Osteoblast (primary cell): ENCODE data around the gene CLCA2. TPM values are rescaled to one million over a fixed set of nuclear protein-coding genes. Genes with fewer than 3 reads are reported as not detected.

ENCODE experiments used
- DNase-seq: peaks from one replicate; pipeline ENCODE4 v3.0.0; 2011; ENCODE audit warnings: low spot score, mixed read lengths; ENCODE audit not compliant: insufficient read length; ENCODE audit errors: missing footprints
- H2AFZ ChIP-seq: 2 replicates; pipeline ENCODE4 v1.6.0; 2011; ENCODE audit warnings: mild to moderate bottlenecking, low read length
- H3K27ac ChIP-seq: 2 replicates; pipeline ENCODE4 v1.5.1; 2011; ENCODE audit warnings: mild to moderate bottlenecking, low read depth, low read length, moderate library complexity
- H3K27me3 ChIP-seq: 2 replicates; pipeline ENCODE4 v1.6.0; 2012; ENCODE audit warnings: mild to moderate bottlenecking, control low read depth, inconsistent platforms, low read length, moderate library complexity; ENCODE audit not compliant: insufficient read depth
- H3K36me3 ChIP-seq: 2 replicates; pipeline ENCODE4 v1.5.1; 2011; ENCODE audit warnings: mild to moderate bottlenecking, low read length, control low read depth, moderate library complexity; ENCODE audit not compliant: insufficient read depth
- H3K4me1 ChIP-seq: 2 replicates; pipeline ENCODE4 v1.5.1; 2011; ENCODE audit warnings: mild to moderate bottlenecking, low read length, control low read depth, moderate library complexity; ENCODE audit not compliant: insufficient read depth
- H3K4me2 ChIP-seq: 2 replicates; pipeline ENCODE4 v1.6.0; 2011; ENCODE audit warnings: mild to moderate bottlenecking, low read length; ENCODE audit not compliant: insufficient read depth
- H3K4me3 ChIP-seq: fragments of 200-600 bp; sonication (generic); 3 replicates; pipeline ENCODE4 v1.5.1; 2012; ENCODE audit warnings: mild to moderate bottlenecking, low read length, inconsistent platforms; ENCODE audit not compliant: insufficient read depth
- H3K79me2 ChIP-seq: 2 replicates; pipeline ENCODE4 v1.6.0; 2012; ENCODE audit warnings: mild to moderate bottlenecking, low read length, control low read depth, inconsistent platforms; ENCODE audit not compliant: insufficient read depth
- H3K9me3 ChIP-seq: 2 replicates; pipeline ENCODE4 v1.5.1; 2011; ENCODE audit warnings: low read depth, low read length, control low read depth
- H4K20me1 ChIP-seq: 2 replicates; pipeline ENCODE4 v1.6.0; 2012; ENCODE audit warnings: mild to moderate bottlenecking, low read length, control low read depth; ENCODE audit not compliant: insufficient read depth
- total RNA-seq: library from RNA; depleted of rRNA; stranded (reverse); fragments of >200 nt; gene quantifications from 2 replicates; pipeline ENCODE4 v1.2.3, GENCODE V29; 2012
- TF ChIP-seq, protein P1 (sequence below): IDR thresholded peaks from 2 replicates; pipeline ENCODE4 v1.5.1; 2011; ENCODE audit warnings: mild to moderate bottlenecking, low read depth, low read length, moderate library complexity; ENCODE audit errors: extremely low read depth

Gene CLCA2
- total RNA-seq, 1 donor: 2.2 TPM

DNA sequence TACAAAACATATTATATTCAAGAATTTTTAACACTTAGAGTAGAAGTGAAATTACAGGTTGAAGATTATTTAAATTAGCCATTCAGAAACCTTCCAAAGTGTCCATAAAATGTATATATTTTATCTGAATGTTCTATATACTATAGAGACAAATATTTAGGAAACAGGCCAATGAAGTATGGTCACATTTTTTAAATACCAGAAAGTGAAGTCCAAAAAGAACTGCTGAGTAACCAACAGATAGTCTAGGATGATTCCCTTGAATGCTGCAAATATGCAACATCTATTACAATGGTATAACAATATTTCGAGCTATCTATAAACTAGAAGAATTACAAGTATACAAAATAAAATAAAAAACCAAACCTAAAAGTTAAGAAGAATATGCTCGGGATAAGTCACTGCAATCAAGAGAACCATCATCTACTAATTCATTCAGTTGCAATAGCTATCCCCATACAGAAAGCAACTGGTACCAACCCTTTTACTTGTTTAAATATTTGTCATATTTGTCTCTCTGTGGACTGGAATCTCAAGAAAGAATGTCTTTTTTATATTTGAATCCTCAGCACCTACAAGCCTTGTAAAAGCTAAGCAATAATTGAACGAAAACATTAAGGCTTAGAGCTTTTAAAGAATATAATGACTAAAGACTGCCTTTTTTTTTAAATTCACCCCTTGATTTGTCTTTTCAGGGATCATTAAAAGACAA lies 35.9 kb upstream of the CLCA2 start:
- no peak overlapping the region for H2AFZ ChIP-seq
- DNase-seq: no peak

DNA sequence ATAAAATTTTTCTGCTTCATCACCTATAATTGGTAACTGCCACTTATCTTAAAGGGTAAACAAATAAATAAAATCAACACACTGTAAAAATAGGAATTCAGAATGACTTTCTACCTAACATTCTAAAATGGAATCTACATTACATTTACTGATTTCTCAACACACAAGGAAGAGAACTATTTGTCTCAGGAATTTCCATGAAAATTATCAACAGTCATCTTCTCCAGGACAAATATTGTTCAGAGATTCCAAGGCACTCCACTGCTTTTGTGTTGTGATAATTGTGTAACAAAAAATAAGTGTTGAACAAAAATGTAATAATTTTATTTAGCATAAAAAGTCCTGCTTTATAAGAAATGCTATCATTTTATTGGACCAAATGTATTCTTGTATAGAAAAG lies 35.2 kb upstream of the CLCA2 start:
- Histone ChIP-seq H3K27ac (no peak overlapping the region), H3K27me3 (no peaks in the 10 kb centered on the region), H4K20me1 (no peaks in the 10 kb centered on the region), H3K9me3 (no peaks in the 10 kb centered on the region), H3K4me1 (peaks cover 19% of the 10 kb centered on the region), H3K36me3 (no peaks in the 10 kb centered on the region), H3K4me3 (no peak overlapping the region), H3K4me2 (no peak overlapping the region), H2AFZ (no peak overlapping the region), H3K79me2 (peaks cover 62% of the 10 kb centered on the region)
- TF ChIP-seq, protein P1, sequence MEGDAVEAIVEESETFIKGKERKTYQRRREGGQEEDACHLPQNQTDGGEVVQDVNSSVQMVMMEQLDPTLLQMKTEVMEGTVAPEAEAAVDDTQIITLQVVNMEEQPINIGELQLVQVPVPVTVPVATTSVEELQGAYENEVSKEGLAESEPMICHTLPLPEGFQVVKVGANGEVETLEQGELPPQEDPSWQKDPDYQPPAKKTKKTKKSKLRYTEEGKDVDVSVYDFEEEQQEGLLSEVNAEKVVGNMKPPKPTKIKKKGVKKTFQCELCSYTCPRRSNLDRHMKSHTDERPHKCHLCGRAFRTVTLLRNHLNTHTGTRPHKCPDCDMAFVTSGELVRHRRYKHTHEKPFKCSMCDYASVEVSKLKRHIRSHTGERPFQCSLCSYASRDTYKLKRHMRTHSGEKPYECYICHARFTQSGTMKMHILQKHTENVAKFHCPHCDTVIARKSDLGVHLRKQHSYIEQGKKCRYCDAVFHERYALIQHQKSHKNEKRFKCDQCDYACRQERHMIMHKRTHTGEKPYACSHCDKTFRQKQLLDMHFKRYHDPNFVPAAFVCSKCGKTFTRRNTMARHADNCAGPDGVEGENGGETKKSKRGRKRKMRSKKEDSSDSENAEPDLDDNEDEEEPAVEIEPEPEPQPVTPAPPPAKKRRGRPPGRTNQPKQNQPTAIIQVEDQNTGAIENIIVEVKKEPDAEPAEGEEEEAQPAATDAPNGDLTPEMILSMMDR: no peak
- no peak for DNase-seq

More for the DNA sequence above, 35.9 kb upstream of the CLCA2 start:
- Histone ChIP-seq H3K36me3 (no peaks in the 10 kb centered on the region), H3K4me2 (peak overlapping the region; percentile 14), H3K4me3 (no peak overlapping the region), H3K9me3 (no peaks in the 10 kb centered on the region), H3K27me3 (no peaks in the 10 kb centered on the region), H3K4me1 (peaks cover 15% of the 10 kb centered on the region), H3K79me2 (peaks cover 55% of the 10 kb centered on the region), H3K27ac (no peak overlapping the region), H4K20me1 (no peaks in the 10 kb centered on the region)
- TF ChIP-seq, protein P1: no peak

DNA sequence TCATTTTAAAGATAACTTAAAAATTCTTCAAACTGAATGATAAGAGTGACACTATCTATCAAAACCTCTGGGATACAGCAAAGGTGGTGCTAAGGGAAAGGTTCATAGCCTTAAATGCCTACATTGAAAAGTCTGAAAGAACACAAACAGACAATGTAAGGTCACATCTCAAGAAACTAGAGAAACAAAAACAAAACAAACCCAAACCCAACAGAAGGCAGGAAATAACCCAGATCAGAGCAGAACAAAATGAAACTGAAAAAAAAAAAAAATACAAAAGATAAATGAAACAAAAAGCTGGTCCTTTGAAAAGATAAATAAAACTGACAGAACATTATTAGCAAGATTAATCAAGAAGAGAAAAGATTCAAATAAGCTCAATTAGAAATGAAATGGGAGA lies 34.7 kb upstream of the CLCA2 start:
- Histone ChIP-seq H3K79me2 (peaks cover 66% of the 10 kb centered on the region), H3K9me3 (no peaks in the 10 kb centered on the region), H3K4me2 (peak overlapping the region; percentile 26), H3K36me3 (no peaks in the 10 kb centered on the region), H3K27me3 (no peaks in the 10 kb centered on the region), H3K4me1 (peaks cover 24% of the 10 kb centered on the region), H2AFZ (no peak overlapping the region), H3K4me3 (no peak overlapping the region), H4K20me1 (no peaks in the 10 kb centered on the region), H3K27ac (no peak overlapping the region)
- TF ChIP-seq, protein P1: no peak
- no peak for DNase-seq

DNA sequence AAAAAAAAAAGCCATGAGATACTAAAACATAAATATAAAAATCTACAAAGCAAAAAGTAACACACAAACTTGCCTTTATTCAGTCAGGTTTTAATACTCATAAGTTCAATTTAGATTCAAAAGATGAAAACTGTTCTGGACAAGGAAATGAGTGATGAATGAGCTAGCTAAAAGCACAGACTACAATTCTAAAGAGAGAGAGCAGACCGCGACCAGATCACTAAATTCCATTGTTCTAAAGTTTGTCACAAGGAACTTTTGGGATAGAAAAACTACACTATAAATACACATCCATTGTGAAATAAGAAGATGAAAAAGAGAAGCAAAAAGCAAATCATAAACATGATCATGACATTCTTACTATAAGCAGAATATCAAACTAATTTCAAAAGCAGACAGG lies 29.6 kb upstream of the CLCA2 start:
- H3K27ac ChIP-seq: peak overlapping the region; percentile 15
- peaks cover 2% of the 10 kb centered on the region for H3K27me3 ChIP-seq
- H3K4me2 ChIP-seq: peak overlapping the region; percentile 60
- H2AFZ ChIP-seq: no peak overlapping the region
- H3K79me2 ChIP-seq: peaks cover 58% of the 10 kb centered on the region
- no peaks in the 10 kb centered on the region for H3K9me3 ChIP-seq
- H3K4me1 ChIP-seq: peaks cover 27% of the 10 kb centered on the region
- no peaks in the 10 kb centered on the region for H4K20me1 ChIP-seq
- H3K4me3 ChIP-seq: peak overlapping the region; percentile 16
- no peak for DNase-seq
- no peaks in the 10 kb centered on the region for H3K36me3 ChIP-seq
- TF ChIP-seq, protein P1: no peak
